Gastroesophageal sphincter (tissue), 4 donors: ENCODE measurements around the gene CNN2. TPM values are rescaled to one million over a fixed set of nuclear protein-coding genes. Genes with fewer than 3 reads are reported as not detected.

ENCODE experiments used
- ATAC-seq: fragments of 150-250 bp; one replicate; pipeline ENCODE4 v1.9.1; 2016; ENCODE audit warnings: mild to moderate bottlenecking, moderate library complexity
- H3K27ac ChIP-seq, 4 donors: fragments of 200-600 bp; sonication (generic) in 3 of 4; 1 replicate in 3 of 4; 2 replicates in 1 of 4; pipeline ENCODE4 v1.5.1; 2016 to 2019
- H3K27me3 ChIP-seq: fragments of 200-600 bp; sonication (generic); one replicate; pipeline ENCODE4 v1.5.1; 2019
- H3K36me3 ChIP-seq, 2 donors: fragments of 200-600 bp; sonication (generic); one replicate each; pipeline ENCODE4 v1.5.1; 2019; ENCODE audit warnings: control low read depth in 1 of 2
- H3K4me1 ChIP-seq, 3 donors: fragments of 200-600 bp; sonication (generic); 1 replicate in 2 of 3; 2 replicates in 1 of 3; pipeline ENCODE4 v1.5.1; 2016 to 2019; ENCODE audit warnings: control low read depth in 2 of 3
- H3K4me3 ChIP-seq, 2 donors: fragments of 200-600 bp; sonication (generic); one replicate each; pipeline ENCODE4 v1.5.1; 2019; ENCODE audit warnings: mild to moderate bottlenecking in 1 of 2, moderate library complexity in 1 of 2
- H3K9me3 ChIP-seq, 3 donors: fragments of 200-600 bp; sonication (generic); one replicate each; pipeline ENCODE4 v1.5.1; 2017 to 2019; ENCODE audit warnings: control low read depth in 2 of 3
- EP300 ChIP-seq: sonication (generic); formaldehyde crosslinking; IDR thresholded peaks from one replicate; pipeline ENCODE4 v1.6.1; 2017; ENCODE audit warnings: antibody characterized with exemption, mild to moderate bottlenecking
- POLR2A ChIP-seq, 2 donors: fragments of 450-650 bp; IDR thresholded peaks; one replicate each; pipeline ENCODE4 v1.6.1; 2017; ENCODE audit warnings: antibody characterized with exemption in 2 of 2, mild to moderate bottlenecking in 2 of 2, moderate library complexity in 1 of 2
- POLR2AphosphoS5 ChIP-seq: sonication (generic); formaldehyde crosslinking; IDR thresholded peaks from one replicate; pipeline ENCODE4 v1.6.1; 2017; ENCODE audit warnings: antibody characterized with exemption
- WGBS, 2 donors: methylation state at CpG; one replicate each; pipeline ENCODE4 v1.1.5; 2018; ENCODE audit warnings: low coverage in 1 of 2; 5-methylcytosine and 5-hydroxymethylcytosine counted together
- total RNA-seq, 4 donors: library from RNA; depleted of rRNA; stranded (reverse); fragments of >200 nt; gene quantifications; one replicate each; pipeline ENCODE4 v1.1.0, GENCODE V29; 2016
- TF ChIP-seq, protein P1 (sequence below), 4 experiments: fragments of 200-600 bp in 2 of 4; fragments of 450-650 bp in 2 of 4; sonication (generic) in 1 of 4; IDR thresholded peaks; one replicate each; pipeline ENCODE4 v1.5.1; 2017 to 2019; ENCODE audit warnings: antibody characterized with exemption in 4 of 4, mild to moderate bottlenecking in 2 of 4, moderate library complexity in 2 of 4

Gene CNN2
- total RNA-seq, 4 donors from 2014 or later = 52.9 to 103 (median 75.2) TPM

DNA sequence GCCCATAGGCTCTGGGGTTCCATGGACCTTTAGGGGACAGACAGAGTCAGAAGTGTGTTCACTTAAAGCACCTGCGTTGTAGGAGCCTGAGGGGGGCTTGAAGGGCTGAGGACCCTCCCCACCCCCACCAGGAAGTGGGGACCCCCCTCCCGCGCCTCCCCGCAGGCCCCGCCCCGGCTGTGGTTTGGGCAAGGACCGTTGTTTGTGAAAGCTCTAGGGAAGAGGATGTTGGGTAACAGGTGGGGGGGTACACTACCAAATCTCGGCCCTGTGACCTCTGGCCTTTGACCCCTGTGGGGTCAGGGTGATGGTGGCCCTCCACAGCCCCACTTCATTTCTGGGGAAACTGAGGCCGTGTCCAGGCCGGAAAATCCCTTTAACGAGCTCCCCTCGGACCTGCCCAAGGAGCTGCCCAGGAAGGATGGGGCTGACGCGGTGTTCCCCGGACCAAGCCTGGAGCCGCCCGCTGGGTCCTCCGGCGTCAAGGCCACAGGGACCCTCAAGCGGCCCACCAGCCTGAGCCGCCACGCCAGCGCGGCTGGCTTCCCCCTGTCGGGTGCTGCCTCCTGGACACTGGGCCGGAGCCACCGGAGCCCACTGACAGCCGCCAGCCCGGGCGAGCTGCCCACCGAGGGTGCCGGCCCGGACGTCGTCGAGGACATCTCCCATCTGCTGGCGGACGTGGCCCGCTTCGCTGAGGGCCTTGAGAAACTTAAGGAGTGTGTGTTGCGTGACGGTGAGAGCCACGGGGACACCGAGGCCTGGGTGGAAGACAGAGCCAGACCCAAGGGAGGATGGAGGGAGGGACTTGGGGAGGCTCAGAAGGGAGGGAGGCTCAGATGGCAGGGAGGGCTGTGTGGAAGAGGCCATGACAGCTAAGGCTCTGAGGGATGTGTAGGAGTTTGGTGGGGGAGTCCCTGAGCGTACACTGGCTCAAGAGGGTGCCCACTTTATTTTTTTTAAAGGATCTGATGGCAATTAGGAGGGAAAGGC, 41.9 kb downstream of the CNN2 start:
- Histone ChIP-seq H3K9me3 (no peaks in the 10 kb centered on the region), H3K4me3 (peak overlapping the region in 1 of 2 donors; percentile 49), H3K36me3 (no peaks in the 10 kb centered on the region), H3K4me1 (peaks cover 0 to 61% (median 21%) of the 10 kb centered on the region in 3 donors), H3K27ac (peak overlapping the region in 3 of 4 donors; percentile 37 to 66 (median 47)), H3K27me3 (peaks cover 92% of the 10 kb centered on the region)
- WGBS, 2 donors = 53 to 92% methylated on average over 1 to 5 of the region's 45 CpGs
- ATAC-seq = no peak
- TF ChIP-seq POLR2AphosphoS5 = no peak
- TF ChIP-seq, protein P1, sequence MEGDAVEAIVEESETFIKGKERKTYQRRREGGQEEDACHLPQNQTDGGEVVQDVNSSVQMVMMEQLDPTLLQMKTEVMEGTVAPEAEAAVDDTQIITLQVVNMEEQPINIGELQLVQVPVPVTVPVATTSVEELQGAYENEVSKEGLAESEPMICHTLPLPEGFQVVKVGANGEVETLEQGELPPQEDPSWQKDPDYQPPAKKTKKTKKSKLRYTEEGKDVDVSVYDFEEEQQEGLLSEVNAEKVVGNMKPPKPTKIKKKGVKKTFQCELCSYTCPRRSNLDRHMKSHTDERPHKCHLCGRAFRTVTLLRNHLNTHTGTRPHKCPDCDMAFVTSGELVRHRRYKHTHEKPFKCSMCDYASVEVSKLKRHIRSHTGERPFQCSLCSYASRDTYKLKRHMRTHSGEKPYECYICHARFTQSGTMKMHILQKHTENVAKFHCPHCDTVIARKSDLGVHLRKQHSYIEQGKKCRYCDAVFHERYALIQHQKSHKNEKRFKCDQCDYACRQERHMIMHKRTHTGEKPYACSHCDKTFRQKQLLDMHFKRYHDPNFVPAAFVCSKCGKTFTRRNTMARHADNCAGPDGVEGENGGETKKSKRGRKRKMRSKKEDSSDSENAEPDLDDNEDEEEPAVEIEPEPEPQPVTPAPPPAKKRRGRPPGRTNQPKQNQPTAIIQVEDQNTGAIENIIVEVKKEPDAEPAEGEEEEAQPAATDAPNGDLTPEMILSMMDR (IDR thresholded peaks at IDR 0.05) = no peak
- no peak for TF ChIP-seq POLR2A (IDR thresholded peaks at IDR 0.05)
- no peak for TF ChIP-seq EP300

DNA sequence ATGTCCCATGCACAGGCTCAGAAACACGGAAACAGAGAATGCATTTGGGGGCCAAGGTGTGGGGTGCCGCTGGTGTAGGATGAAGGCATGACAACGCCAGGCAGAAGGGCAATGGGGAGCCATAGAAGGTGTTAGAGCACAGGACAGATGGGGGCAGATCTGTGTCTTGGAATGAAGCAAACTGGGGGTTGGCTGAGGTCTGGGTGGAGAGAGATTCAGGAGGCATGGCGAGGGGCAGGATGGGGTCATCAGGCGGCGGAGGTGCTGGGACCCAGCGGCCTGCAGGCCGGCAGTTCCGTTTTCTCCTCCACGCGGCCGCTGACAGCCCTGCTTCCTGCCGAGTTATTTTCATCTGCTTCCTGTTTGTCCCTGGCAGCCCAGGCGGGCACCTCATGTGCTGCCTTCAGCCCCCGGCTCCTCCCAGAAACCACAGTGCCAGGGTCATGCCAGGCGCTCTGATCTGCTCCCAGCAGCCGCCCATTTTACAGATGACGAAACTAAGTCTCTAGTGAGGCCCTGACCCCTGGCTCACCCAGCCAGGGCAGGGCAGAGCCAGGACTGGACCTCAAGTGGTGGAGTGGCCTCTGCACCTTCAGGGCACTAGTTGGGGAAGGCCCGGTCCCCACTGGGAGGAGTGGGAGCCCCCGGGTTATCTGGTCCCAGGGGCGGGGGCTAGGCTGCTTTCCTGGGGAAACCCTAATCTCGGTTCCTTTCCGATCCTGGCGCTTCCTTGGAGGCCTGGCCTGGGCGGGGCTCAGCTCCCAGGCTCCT, 42.8 kb downstream of the CNN2 start:
- H3K27ac ChIP-seq = peak overlapping the region in 1 of 4 donors; percentile 66
- TF ChIP-seq, protein P1 (IDR thresholded peaks at IDR 0.05) = no peak
- TF ChIP-seq EP300 = no peak
- no peak for TF ChIP-seq POLR2A (IDR thresholded peaks at IDR 0.05)
- TF ChIP-seq POLR2AphosphoS5 = no peak
- H3K27me3 ChIP-seq = peaks cover 94% of the 10 kb centered on the region
- no peaks in the 10 kb centered on the region for H3K36me3 ChIP-seq
- H3K9me3 ChIP-seq = no peaks in the 10 kb centered on the region
- peak overlapping the region in 1 of 2 donors; percentile 49 for H3K4me3 ChIP-seq
- ATAC-seq = peak; percentile 34
- H3K4me1 ChIP-seq = peaks cover 0 to 61% (median 21%) of the 10 kb centered on the region in 3 donors
- WGBS, 2 donors = 60% methylated on average over 11 to 15 of the region's 25 CpGs

DNA sequence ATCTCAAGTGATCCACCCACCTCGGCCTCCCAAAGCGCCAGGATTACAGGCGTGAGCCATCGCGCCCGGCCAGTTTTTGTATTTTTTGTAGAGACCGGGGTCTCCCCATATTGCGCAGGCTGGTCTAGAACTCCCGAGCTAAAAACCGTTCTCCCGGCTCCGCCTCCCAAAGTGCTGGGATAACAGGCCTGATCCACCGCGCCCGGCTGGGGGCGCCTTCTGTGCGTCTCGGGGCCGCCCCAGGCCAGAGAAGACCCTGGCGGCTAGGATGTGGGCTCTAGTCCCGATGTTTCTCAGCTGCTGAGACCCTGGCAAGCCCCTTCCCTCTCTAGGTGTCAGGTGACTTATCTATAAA, 44.1 kb downstream of the CNN2 start:
- 13% methylated on average over 7 of the region's 21 CpGs; no CpG with 5 or more reads in 1 of the 2 donors for whole genome bisulfite sequencing, 2 donors
- H3K9me3 ChIP-seq = no peaks in the 10 kb centered on the region
- H3K4me1 ChIP-seq = peaks cover 0 to 48% (median 12%) of the 10 kb centered on the region in 3 donors
- TF ChIP-seq POLR2A (IDR thresholded peaks at IDR 0.05) (no peak), POLR2AphosphoS5 (no peak), EP300 (no peak)
- TF ChIP-seq, protein P1 (IDR thresholded peaks at IDR 0.05) = no peak
- H3K27ac ChIP-seq = no peak overlapping the region
- H3K27me3 ChIP-seq = peaks cover 80% of the 10 kb centered on the region
- ATAC-seq = no peak
- H3K36me3 ChIP-seq = no peaks in the 10 kb centered on the region
- H3K4me3 ChIP-seq = no peak overlapping the region

DNA sequence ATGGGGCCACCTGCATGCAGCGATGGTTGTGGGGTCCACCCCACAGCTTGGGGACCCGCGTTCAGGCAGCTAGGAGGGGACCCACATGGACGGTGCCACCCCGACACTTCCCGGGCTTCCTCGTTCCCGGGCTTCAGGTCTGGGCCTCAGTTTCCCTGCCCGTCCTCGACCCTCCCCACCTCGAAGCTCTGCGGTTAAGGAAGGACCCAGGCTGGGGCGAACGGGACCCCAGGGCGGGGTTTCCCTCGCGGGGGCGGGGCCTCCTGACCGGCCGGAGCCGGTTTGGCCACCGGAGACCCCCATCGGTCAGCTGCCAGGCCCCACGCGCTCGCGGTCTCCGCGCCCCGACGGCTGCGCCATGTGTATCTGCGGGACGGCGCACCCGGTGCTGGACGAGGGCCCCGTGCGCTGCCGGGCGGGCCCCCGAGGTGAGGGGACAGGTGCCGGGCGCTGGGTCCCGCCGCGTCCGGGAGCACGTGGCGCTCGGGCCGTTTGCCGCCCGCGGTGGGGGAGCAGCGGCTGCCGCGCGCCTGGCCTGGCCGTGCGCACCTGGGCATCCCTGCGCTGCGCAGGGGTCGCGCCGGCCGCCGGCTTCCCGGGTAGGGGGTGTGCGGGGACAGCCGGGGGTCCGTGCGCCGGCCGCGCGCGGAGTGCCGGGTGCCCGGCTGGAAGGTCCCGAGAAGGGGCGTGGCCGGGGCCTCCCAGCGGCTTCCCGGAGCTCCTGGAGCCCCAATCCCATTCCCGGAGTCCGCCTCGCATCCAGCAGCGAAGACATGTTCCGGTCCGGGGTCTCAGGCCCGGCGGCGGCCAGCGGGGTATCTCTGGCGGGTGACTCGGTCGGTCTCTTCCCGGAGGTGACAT, 44.8 kb downstream of the CNN2 start:
- 4% methylated on average over 10 of the region's 99 CpGs; no CpG with 5 or more reads in 1 of the 2 donors for WGBS, 2 donors
- no peaks in the 10 kb centered on the region for H3K36me3 ChIP-seq
- H3K27ac ChIP-seq = no peak overlapping the region
- no peaks in the 10 kb centered on the region for H3K9me3 ChIP-seq
- TF ChIP-seq POLR2A (IDR thresholded peaks at IDR 0.05) = no peak
- peaks cover 74% of the 10 kb centered on the region for H3K27me3 ChIP-seq
- H3K4me3 ChIP-seq = peak overlapping the region in 1 of 2 donors; percentile 22
- H3K4me1 ChIP-seq = peaks cover 0 to 42% (median 12%) of the 10 kb centered on the region in 3 donors
- ATAC-seq = no peak
